B cell (primary cell): ENCODE data around the gene ZNF689. TPM values are rescaled to one million over a fixed set of nuclear protein-coding genes. Genes with fewer than 3 reads are reported as not detected.

Experiments used
- ATAC-seq: fragments of 200-7000 bp; cut with Tn5 transposase; one replicate; pipeline ENCODE4 v1.10.0; 2021; ENCODE audit warnings: low read depth, mild to moderate bottlenecking, moderate number of reproducible peaks, moderate library complexity
- CTCF ChIA-PET: fragments of 350-600 bp; sonication (Branson Sonifier 250); formaldehyde crosslinking; loops from one replicate; lab custom pipeline; 2021; ENCODE audit warnings: antibody characterized with exemption, inconsistent platforms; lab: Charles Lee
- POLR2A ChIA-PET: fragments of 350-600 bp; sonication (Branson Sonifier 250); formaldehyde crosslinking; loops from one replicate; lab custom pipeline; 2021; ENCODE audit warnings: antibody characterized with exemption; lab: Charles Lee
- DNase-seq: peaks from one replicate; pipeline ENCODE4 v3.0.0; 2013
- H2AFZ ChIP-seq: 2 replicates; pipeline ENCODE4 v1.6.1; 2012; ENCODE audit warnings: mild to moderate bottlenecking, low read depth, low read length; ENCODE audit not compliant: insufficient read depth, poor library complexity, severe bottlenecking
- H3K27ac ChIP-seq, 2 donors: 1 replicate in 1 of 2; 2 replicates in 1 of 2; pipeline ENCODE4 v1.5.1; 2012 to 2013; ENCODE audit warnings: low read length in 2 of 2, mild to moderate bottlenecking in 2 of 2, moderate library complexity in 1 of 2
- H3K27me3 ChIP-seq, 4 experiments: fragments of 200-600 bp in 1 of 4; sonication (generic) in 1 of 4; replicated peaks in 1 of 4; 1 replicate in 2 of 4; 2 replicates in 2 of 4; pipeline versions ENCODE4 v1.6.1 to v1.7.0; 2013 to 2016; ENCODE audit warnings: low read length in 3 of 4, mild to moderate bottlenecking in 2 of 4, mixed read lengths in 1 of 4, moderate library complexity in 1 of 4; ENCODE audit not compliant: insufficient read depth in 4 of 4, control insufficient read depth in 3 of 4; ENCODE audit errors: control extremely low read depth in 1 of 4
- H3K36me3 ChIP-seq, 2 experiments: replicated peaks in 1 of 2; 1 replicate in 1 of 2; 2 replicates in 1 of 2; pipeline versions ENCODE4 v1.6.1 to v1.7.1; 2013; ENCODE audit warnings: low read length in 1 of 2; ENCODE audit not compliant: insufficient read depth in 2 of 2, control insufficient read depth in 1 of 2; ENCODE audit errors: control extremely low read depth in 1 of 2, extremely low read depth in 1 of 2
- H3K4me1 ChIP-seq, 2 donors: fragments of 200-600 bp in 1 of 2; sonication (generic) in 1 of 2; 1 replicate in 1 of 2; 2 replicates in 1 of 2; pipeline versions ENCODE4 v1.5.1 to v1.6.1; 2013 to 2017; ENCODE audit warnings: low read length in 2 of 2; ENCODE audit not compliant: control insufficient read depth in 2 of 2, insufficient read depth in 2 of 2
- H3K4me2 ChIP-seq: replicated peaks from 2 replicates; pipeline ENCODE3; 2012; ENCODE audit warnings: mild to moderate bottlenecking, low read depth, low read length; ENCODE audit not compliant: poor library complexity, severe bottlenecking
- H3K4me3 ChIP-seq, 5 experiments: fragments of 200-600 bp in 1 of 5; sonication (generic) in 1 of 5; 1 replicate in 3 of 5; 2 replicates in 2 of 5; pipeline versions ENCODE4 v1.5.1 to v1.7.0; 2011 to 2016; ENCODE audit warnings: low read length in 4 of 5, mild to moderate bottlenecking in 4 of 5, low read depth in 2 of 5, control low read depth in 1 of 5, moderate library complexity in 1 of 5; ENCODE audit not compliant: insufficient read depth in 1 of 5; ENCODE audit errors: control extremely low read depth in 1 of 5, extremely low read depth in 1 of 5
- H3K79me2 ChIP-seq: fragments of 200-600 bp; sonication (generic); one replicate; pipeline ENCODE4 v1.6.0; 2016; ENCODE audit warnings: low read length; ENCODE audit not compliant: control insufficient read depth, insufficient read depth
- H3K9ac ChIP-seq: fragments of 200-600 bp; sonication (generic); 2 replicates; pipeline ENCODE4 v1.6.1; 2017; ENCODE audit warnings: mild to moderate bottlenecking, low read length, moderate library complexity
- H3K9me3 ChIP-seq, 3 donors: one replicate each; pipeline versions ENCODE4 v1.6.1 to v1.7.1; 2013; ENCODE audit warnings: low read length in 2 of 3; ENCODE audit not compliant: control insufficient read depth in 2 of 3, insufficient read depth in 1 of 3; ENCODE audit errors: control extremely low read depth in 1 of 3
- H4K20me1 ChIP-seq: 2 replicates; pipeline ENCODE4 v1.6.0; 2012; ENCODE audit warnings: mild to moderate bottlenecking, low read length; ENCODE audit not compliant: insufficient read depth, control insufficient read depth, poor library complexity, severe bottlenecking
- H3K27ac Mint-ChIP-seq: one replicate; pipeline ENCODE4 v1.8.0; 2021; ENCODE audit warnings: mixed read lengths
- H3K27me3 Mint-ChIP-seq: one replicate; pipeline ENCODE4 v1.8.0; 2021; ENCODE audit warnings: mixed read lengths
- H3K4me1 Mint-ChIP-seq: one replicate; pipeline ENCODE4 v1.8.0; 2021; ENCODE audit warnings: mixed read lengths
- H3K4me3 Mint-ChIP-seq: one replicate; pipeline ENCODE4 v1.8.0; 2021; ENCODE audit warnings: mixed read lengths
- H3K9me3 Mint-ChIP-seq: one replicate; pipeline ENCODE4 v1.8.0; 2022; ENCODE audit warnings: mixed read lengths; ENCODE audit not compliant: insufficient read depth
- EZH2 ChIP-seq: IDR thresholded peaks from 2 replicates; pipeline ENCODE4 v1.6.1; 2012; ENCODE audit warnings: borderline replicate concordance, low read depth, mild to moderate bottlenecking, moderate library complexity, low read length; ENCODE audit not compliant: insufficient read depth, poor library complexity, severe bottlenecking
- WGBS: methylation state at CpG from one replicate; pipeline ENCODE4 v1.1.5; 2013; ENCODE audit warnings: missing lambda C conversion rate; ENCODE audit not compliant: insufficient coverage; 5-methylcytosine and 5-hydroxymethylcytosine counted together
- intact Hi-C: fragments of 100-400 bp; cut with micrococcal nuclease; formaldehyde crosslinking; loops from one replicate; pipeline ENCODE4 v1.10.0; 2022
- polyA plus RNA-seq: library from polyadenylated mRNA; depleted of rRNA; stranded (reverse); fragments of >200 nt; gene quantifications from 2 replicates; pipeline ENCODE4 v1.2.3, GENCODE V29; 2012
- total RNA-seq, 2 donors: library from RNA; stranded (reverse); fragments of 120-200 nt in 1 of 2; gene quantifications; 1 replicate in 1 of 2; 2 replicates in 1 of 2; pipeline versions ENCODE4 v1.2.3 to v1.2.4, GENCODE V29; 2013 to 2022
- TF ChIP-seq, protein P1 (sequence below): fragments of 200-600 bp; IDR thresholded peaks from one replicate; pipeline ENCODE4 v1.8.0; 2022; ENCODE audit warnings: antibody characterized with exemption, mild to moderate bottlenecking

Gene ZNF689
- total and polyA plus RNA-seq, 2 donors (not counting 1 experiment from before 2014, with no cell fraction given), result 8.1 to 12.4 TPM

DNA sequence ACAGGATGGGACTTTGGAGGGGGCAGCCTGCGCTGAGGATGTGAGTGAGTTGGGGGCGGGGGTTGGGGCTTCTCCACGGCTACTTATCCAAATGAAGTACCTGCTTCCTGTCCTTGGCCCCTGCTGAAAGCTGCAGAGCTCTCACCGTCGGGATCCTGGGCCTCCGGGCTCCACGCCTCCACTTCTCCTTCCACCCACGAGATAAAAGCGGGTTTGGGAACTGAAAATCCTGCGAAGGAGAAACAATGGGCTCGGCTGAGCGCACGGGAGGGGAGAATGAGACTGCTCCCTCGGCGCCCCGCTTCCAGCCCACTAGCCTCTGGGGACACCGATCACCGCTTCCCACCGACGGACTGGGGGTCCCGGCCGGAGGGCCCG lies 25.2 kb downstream of the ZNF689 start:
- Histone ChIP-seq H3K27ac (peak overlapping the region; percentile 29 to 82), H3K4me3 (peak overlapping the region; percentile 15 to 89 (median 73))

More for the DNA sequence above, 25.2 kb downstream of the ZNF689 start:
- TF ChIP-seq, protein P1, sequence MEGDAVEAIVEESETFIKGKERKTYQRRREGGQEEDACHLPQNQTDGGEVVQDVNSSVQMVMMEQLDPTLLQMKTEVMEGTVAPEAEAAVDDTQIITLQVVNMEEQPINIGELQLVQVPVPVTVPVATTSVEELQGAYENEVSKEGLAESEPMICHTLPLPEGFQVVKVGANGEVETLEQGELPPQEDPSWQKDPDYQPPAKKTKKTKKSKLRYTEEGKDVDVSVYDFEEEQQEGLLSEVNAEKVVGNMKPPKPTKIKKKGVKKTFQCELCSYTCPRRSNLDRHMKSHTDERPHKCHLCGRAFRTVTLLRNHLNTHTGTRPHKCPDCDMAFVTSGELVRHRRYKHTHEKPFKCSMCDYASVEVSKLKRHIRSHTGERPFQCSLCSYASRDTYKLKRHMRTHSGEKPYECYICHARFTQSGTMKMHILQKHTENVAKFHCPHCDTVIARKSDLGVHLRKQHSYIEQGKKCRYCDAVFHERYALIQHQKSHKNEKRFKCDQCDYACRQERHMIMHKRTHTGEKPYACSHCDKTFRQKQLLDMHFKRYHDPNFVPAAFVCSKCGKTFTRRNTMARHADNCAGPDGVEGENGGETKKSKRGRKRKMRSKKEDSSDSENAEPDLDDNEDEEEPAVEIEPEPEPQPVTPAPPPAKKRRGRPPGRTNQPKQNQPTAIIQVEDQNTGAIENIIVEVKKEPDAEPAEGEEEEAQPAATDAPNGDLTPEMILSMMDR, result no peak
- TF ChIP-seq EZH2, result no peak
- Mint-ChIP-seq H3K9me3 (no peaks in the 10 kb centered on the region), H3K27ac (peak overlapping the region; percentile 71), H3K4me1 (peaks cover 22% of the 10 kb centered on the region), H3K27me3 (no peaks in the 10 kb centered on the region), H3K4me3 (peak overlapping the region; percentile 85)
- Histone ChIP-seq H3K9me3 (no peaks in the 10 kb centered on the region), H3K4me2 (peak overlapping the region; percentile 81), H3K4me1 (peaks cover 8 to 21% of the 10 kb centered on the region in 2 donors), H2AFZ (peak overlapping the region; percentile 99), H3K27me3 (no peaks in the 10 kb centered on the region), H3K9ac (peak overlapping the region; percentile 69), H3K79me2 (peaks cover 14% of the 10 kb centered on the region), H4K20me1 (no peaks in the 10 kb centered on the region), H3K36me3 (peaks cover 0 to 19% of the 10 kb centered on the region in 2 experiments)
- 1% methylated on average over 22 of the region's 23 CpGs for WGBS
- ATAC-seq, result peak; percentile 11
- ChIA-PET CTCF (interaction anchor here (0.7 to 3.1 kb wide), 6 partner anchors 13 to 155 kb away, joined by 4 to 14 read pairs (median 7); partner anchors contain the start of genes DCTPP1, ZNF689 and ZNF764), POLR2A (interaction anchor here (0.8 to 2.3 kb wide), 5 partner anchors 13 to 30 kb away, joined by 3 to 18 read pairs (median 4); partner anchors contain the start of genes ZNF688 and ZNF764)
- no peak for DNase-seq
- intact Hi-C loops, result loop anchor here (1.0 to 2.0 kb wide), 7 partner anchors 13 to 155 kb away; partner anchors contain the start of genes DCTPP1, ZNF689, ZNF764 and ZNF768
